ENCODE results near the gene ZSCAN18.
"Not testable (repeated sequence)": the region's sequence is repeated elsewhere in the genome, so short reads cannot be mapped to it uniquely, and the experiment has no call there.

The ZSCAN18 gene

DNA sequence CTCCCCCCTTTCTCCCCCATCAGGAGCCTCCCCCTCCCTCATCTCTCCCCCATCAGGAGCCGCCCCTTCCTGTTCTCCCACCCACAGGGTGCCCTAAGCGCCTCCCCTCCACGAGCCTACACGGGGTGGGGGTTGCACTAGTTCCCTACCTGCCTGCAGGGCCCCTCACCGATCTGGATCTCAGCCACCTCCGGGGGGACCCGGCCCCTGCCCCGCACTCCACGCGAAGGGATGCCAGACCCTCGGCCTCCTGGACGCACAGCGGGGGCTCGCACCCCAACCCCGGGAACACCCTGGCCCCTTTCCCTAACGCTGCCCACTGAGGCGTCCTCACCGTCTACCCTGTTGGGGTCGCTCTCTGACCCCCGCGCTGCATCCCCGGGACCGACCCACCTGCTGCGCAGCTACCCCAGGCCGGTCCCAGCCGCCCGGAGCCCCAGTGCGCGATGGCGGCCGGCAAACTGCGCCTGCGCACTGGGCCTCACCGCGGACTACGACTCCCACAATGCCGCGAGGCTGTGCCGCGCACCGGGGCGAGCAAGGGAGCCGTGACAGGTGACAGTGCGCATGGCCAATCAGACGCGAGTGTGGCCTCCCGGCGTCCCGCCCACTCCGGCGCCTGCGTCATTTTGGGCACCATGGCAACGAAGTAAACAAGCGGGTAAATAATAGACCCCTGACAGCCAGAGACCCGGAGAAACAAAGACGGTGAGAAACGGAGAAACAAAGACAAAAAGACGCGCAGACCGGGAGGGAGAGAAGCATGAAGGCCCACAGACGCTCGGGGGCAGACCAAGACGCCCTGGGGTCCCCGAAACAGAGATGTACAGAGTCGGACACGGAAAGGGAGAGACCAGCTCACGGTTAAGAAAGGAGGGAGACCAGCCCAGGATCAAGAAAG lies at the start of gene ZSCAN18:
Gene ZSCAN18 (minus strand): TSS at position 451 of the 901 bp plus-strand sequence. CDS start 7,964 bp downstream, outside the sequence.
- DNase-seq = peak; percentile 90

DNA sequence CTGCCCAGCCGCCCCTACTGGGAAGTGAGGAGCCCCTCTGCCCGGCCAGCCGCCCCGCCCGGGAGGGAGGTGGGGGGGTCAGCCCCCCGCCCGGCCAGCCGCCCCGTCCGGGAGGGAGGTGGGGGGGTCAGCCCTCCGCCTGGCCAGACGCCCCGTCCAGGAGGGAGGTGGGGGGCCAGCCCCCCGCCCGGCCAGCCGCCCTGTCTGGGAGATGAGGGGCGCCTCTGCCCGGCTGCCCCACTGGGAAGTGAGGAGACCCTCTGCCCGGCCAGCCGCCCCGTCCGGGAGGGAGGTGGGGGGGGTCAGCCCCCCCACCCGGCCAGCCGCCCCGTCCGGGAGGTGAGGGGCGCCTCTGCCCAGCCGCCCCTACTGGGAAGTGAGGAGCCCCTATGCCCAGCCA lies 49.4 kb upstream of the ZSCAN18 start:
- not testable (repeated sequence) for DNase-seq

GRCh38 chr19:58145849-58146248 lies 47.8 kb upstream of the ZSCAN18 start:
- no peak for DNase-seq

- DNase-seq = no peak
Observed at GRCh38 chr19:58134244-58134643, 36.2 kb upstream of the ZSCAN18 start.

- no peak for DNase-seq
Observed at GRCh38 chr19:58129284-58129683, 31.3 kb upstream of the ZSCAN18 start.

- no peak for DNase-seq
Observed at GRCh38 chr19:58128041-58128685, 30.1 kb upstream of the ZSCAN18 start.

DNA sequence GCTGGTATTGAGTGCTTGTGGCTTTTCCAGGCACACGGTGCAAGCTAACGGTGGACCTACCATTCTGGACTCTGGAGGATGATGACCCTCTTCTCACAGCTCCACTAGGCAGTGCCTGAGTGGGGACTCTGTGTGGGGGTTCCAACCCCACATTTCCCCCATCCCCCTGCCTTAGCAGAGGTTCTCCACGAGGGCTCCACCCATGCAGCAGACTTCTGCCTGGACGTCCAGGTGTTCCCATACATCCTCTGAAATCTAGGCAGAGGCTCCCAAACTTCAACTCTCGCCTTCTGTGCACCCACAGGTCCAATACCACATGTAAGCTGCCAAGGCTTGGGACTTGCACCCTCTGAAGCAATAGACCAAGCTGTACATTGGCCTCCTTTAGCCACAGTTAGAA lies 25.3 kb upstream of the ZSCAN18 start:
- DNase-seq = no peak

DNA sequence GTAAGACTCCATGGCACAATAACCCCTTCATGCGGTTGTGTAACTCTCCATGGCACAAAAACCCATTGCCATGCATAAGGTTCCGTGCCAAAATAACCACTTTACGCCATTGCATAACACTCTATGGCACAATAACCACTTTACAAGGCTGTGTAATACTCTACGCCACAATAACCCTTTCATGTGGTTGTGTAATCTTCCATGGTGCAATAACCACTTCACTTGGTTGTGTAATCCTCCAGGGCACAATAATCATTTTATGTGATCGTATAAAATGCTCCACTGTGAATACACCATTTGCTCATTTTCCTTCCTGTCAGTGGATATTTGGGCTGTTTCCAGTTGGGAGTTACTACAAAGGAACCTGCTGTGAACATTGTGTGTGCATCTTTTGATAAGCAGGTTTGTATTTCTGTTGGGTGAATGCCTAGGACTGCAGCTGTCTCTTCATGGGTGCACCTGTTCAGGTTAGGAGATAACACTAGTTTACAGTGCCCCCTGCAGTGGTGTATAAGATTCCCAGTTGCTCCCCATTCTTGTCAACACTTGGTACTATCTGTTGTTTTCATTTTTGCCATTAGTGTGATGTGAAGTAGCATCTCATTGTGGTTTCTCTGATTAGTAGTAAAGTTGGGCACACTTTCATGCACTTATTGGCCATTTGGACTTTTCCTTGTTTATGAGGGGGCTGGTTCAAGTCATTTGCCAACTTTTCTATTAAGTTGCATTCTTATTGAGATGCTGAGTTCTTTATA lies 21.1 kb upstream of the ZSCAN18 start:
- DNase-seq = no peak

DNA sequence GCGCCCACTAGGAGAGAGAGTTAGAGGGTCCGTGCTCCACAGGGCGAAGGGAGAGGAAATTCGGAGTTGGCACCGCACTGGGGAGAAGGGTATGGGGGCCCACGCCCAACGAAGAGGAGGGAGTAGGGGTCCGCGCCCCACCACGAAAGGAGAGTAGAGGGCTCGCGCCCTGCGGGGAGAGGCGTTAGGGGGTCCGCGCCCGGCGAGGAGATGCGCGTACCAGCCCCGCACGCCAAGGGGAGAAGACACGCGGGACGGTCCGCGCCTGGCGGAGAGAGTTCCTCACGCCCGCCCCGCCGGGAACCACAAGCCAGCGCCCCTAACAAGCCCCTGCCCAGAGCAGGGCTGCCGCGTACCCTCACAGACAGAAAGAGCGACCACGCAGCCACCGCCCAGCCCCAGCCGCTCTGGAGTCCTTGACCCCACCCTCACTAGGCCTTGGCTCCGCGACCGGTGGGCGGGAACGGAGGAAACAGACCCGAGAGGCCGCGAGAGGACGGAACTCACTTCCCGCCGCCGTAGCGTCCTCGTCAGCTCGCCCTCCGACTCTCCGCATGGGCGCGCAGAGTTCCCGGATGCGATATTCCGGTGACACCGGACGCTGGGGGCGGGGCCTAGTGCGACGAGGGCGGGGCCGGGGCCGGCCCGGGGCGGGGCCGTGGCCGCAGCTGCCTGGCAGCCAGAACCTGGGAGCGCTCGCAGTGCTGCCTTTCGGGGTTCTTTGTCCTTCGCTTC lies 20.0 kb upstream of the ZSCAN18 start:
- DNase-seq = no peak

GRCh38 chr19:58108546-58108817 lies 10.5 kb upstream of the ZSCAN18 start:
- no peak for DNase-seq

- DNase-seq = no peak
Observed at GRCh38 chr19:58107778-58108545, 9.9 kb upstream of the ZSCAN18 start.

DNA sequence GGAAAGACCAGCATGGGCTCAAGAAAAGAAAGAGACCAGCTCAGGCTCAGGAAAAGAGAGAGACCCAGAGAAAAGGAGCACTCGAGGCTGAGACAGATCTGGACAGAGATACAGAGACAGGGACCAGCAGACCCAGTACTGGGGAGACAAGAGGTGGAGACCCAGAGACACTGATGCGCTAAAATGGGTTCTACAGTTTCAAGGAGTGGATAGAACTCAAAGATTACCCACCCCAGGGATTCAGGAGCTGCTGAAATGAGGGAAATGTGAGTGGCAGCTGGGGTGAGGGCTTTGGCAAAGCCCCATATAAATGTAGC lies 609 bp upstream of the ZSCAN18 start:
- DNase-seq = no peak

DNA sequence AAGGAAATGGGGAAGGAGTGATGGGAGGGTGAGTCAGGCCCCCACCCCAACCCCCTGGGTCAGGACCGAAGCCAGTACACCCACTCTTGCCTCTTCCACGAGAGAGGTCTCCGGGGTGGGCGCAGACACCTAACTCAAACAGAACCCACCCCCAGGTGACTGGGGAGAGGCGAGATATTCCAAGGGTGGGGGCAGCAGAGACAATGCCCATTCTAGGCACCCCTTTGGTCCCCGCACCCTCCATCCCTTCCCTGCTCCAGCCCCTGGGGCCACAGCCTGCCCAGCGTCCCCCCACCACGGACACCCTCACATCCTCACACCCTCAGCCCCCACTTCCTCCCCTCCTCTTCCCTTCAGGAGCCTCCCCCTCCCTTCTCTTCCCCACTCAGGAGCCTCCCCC lies 682 bp downstream of the ZSCAN18 start:
- DNase-seq = no peak

DNA sequence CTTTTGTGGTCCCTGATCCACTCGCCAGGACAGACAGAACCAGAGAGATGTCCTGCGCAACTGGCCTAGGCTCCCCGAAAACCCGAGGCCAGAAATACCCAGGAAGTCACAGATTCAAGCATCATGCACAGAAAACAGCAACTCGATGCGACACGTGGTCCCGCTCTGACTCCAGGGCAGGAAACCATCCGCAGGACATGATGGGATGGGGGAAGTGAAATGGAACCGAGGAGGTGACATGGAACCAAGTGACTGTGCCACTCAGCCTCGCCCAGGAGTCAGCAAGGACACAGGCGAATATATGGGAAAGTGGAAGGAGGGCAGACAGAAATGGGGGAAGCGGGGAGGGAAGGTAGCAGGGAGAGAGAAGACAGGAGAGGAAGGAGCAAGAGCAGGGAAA lies 1.1 kb downstream of the ZSCAN18 start:
- no peak for DNase-seq

DNA sequence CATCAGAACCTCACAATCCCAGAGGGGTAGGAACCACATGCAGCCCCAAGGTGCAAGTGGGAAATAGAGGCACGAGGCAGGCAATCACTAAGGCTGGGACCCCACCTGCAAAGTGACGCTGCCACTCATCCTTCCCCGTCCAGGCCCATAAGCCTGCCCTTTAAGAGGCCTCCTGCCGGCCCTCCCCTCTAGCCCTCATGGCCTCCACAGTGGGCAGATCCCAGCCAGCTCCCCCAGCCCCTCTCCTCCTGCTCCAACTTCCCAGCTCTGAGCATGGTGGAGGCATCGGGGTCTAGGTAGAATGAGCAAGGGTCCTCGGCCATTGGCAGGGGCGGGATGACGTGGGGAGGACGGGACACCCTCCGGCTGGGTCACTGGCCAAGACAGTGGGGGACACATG lies 2.7 kb downstream of the ZSCAN18 start:
- no peak for DNase-seq

- no peak for DNase-seq
Observed at GRCh38 chr19:58093071-58093470, 5.0 kb downstream of the ZSCAN18 start.

GRCh38 chr19:58091251-58091995 lies 6.6 kb downstream of the ZSCAN18 start:
- no peak for DNase-seq

GRCh38 chr19:58089846-58090245 lies 8.2 kb downstream of the ZSCAN18 start:
- DNase-seq = no peak

- no peak for DNase-seq
Observed at GRCh38 chr19:58088521-58089052, 9.4 kb downstream of the ZSCAN18 start.

DNA sequence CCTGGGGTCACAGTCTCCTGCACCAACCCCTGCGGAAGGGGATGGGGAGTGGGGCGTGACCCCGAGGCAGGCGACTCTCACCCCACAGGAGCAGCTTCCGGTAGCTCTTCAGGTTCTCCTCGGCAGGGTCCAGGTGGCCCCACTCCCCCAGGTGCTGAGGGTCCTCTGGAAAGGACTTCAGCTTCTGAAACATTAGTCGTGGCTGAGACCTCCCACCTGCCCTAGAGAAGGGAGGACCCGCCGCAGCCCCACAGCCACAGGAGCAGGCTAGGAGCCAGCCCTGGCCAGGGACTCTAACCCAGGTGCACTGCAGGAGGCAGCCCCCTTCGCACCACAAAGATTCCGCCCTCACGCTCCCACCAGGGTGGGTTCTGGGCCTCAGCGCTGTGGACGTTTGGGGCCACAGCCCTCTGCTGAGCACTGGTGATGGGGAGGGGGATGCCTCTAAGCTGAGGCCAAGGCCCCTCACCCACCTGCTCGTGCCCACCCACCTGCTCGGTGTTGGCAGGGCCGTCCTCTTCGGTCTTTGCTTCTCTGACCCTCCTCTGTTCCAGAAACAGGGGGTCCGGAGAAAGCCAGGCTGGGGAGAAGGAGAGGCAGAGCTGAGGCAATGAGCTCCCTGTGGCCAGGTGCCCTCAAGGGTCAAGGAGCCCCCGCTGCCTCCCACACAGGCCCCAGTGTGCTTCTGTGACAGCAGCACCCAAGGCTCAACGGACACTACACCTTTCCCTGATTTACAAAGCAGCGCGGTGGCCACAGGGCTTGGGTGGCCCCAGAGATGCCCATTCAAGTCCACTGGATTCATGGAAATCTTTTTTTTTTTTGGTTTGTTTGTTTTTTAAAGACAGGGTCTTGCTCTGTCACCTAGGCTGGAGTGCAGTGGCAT lies 11.0 kb downstream of the ZSCAN18 start:
- DNase-seq = no peak
